GM12878 (cell line): Measurements from ENCODE around the gene CRBN. TPM values are rescaled to one million over a fixed set of nuclear protein-coding genes. Genes with fewer than 3 reads are reported as not detected.

Experiments
- ATAC-seq: fragments of 200-7000 bp; cut with Tn5 transposase; 3 replicates; pipeline ENCODE4 v1.9.1; 2020; ENCODE audit warnings: mild to moderate bottlenecking, moderate library complexity
- BruUV-seq: library from RNA; stranded (reverse); fragments of 400-500 nt; replicated peaks from 2 replicates; lab custom pipeline; 2021; lab: Mats Ljungman, UMichigan
- CTCF ChIA-PET: fragments of 300-600 bp; sonication (Branson Sonifier 250); formaldehyde crosslinking; extraction: SDS; loops from one replicate; lab custom pipeline; 2021; ENCODE audit warnings: inconsistent platforms; lab: Yijun Ruan, JAX
- POLR2A ChIA-PET: fragments of 350-600 bp; formaldehyde crosslinking; extraction: SDS; loops from one replicate; lab custom pipeline; 2021; ENCODE audit warnings: inconsistent platforms; lab: Charles Lee
- RAD21 ChIA-PET: fragments of 300-600 bp; sonication (Branson Sonifier 250); formaldehyde crosslinking; loops from one replicate; lab custom pipeline; 2023; ENCODE audit warnings: antibody characterized with exemption; ENCODE audit not compliant: unreplicated experiment; lab: Charles Lee
- SMC1A ChIA-PET: fragments of 300-600 bp; sonication (Branson Sonifier 250); formaldehyde crosslinking; loops from one replicate; lab custom pipeline; 2023; ENCODE audit not compliant: unreplicated experiment, uncharacterized antibody; lab: Charles Lee
- DNase-seq: peaks from one replicate; pipeline ENCODE4 v3.0.0-alpha.2; 2011; ENCODE audit warnings: low read depth, low spot score
- FAIRE-seq: peaks from 3 replicates; lab custom pipeline; 2011; peaks lifted over from hg19 to GRCh38; lab: Jason Lieb, UNC
- H2AFZ ChIP-seq: 2 replicates; pipeline ENCODE4 v1.6.0; 2011; ENCODE audit warnings: low read depth, low read length, control low read depth; ENCODE audit not compliant: control insufficient read depth
- H3K27ac ChIP-seq: 2 replicates; pipeline ENCODE4 v1.5.1; 2011; ENCODE audit warnings: control low read depth; ENCODE audit not compliant: control insufficient read depth, insufficient read depth
- H3K27me3 ChIP-seq, 2 experiments: replicated peaks in 1 of 2; 2 replicates each; pipeline versions ENCODE4 v1.6.0 to v1.6.1; 2011; ENCODE audit warnings: low read length in 1 of 2; ENCODE audit not compliant: control insufficient read depth in 2 of 2, insufficient read depth in 2 of 2
- H3K36me3 ChIP-seq, 2 experiments: 2 replicates each; pipeline ENCODE4 v1.5.1; 2011; ENCODE audit warnings: low read length in 1 of 2; ENCODE audit not compliant: control insufficient read depth in 2 of 2, insufficient read depth in 2 of 2
- H3K4me1 ChIP-seq: 2 replicates; pipeline ENCODE4 v1.6.1; 2011; ENCODE audit warnings: mild to moderate bottlenecking, low read length, moderate library complexity, mixed read lengths; ENCODE audit not compliant: control insufficient read depth, insufficient read depth
- H3K4me2 ChIP-seq: 2 replicates; pipeline ENCODE4 v1.6.0; 2011; ENCODE audit warnings: control low read depth; ENCODE audit not compliant: control insufficient read depth, insufficient read depth
- H3K4me3 ChIP-seq: fragments of 200-600 bp; sonication (generic); 2 replicates; pipeline ENCODE4 v1.5.1; 2016
- H3K79me2 ChIP-seq: 2 replicates; pipeline ENCODE4 v1.6.0; 2011; ENCODE audit warnings: low read length; ENCODE audit not compliant: control insufficient read depth, insufficient read depth
- H3K9ac ChIP-seq: 2 replicates; pipeline ENCODE4 v1.8.0; 2011; ENCODE audit warnings: low read length, control low read depth, mixed read lengths; ENCODE audit not compliant: control insufficient read depth, insufficient read depth
- H3K9me3 ChIP-seq: replicated peaks from 3 replicates; pipeline ENCODE4 v1.5.1; 2011; ENCODE audit warnings: mild to moderate bottlenecking, low read length; ENCODE audit not compliant: control insufficient read depth, insufficient read depth
- H4K20me1 ChIP-seq: 2 replicates; pipeline ENCODE4 v1.6.0; 2011; ENCODE audit not compliant: control insufficient read depth, insufficient read depth
- BHLHE40 ChIP-seq, 2 experiments: fragments of 450-650 bp in 1 of 2; IDR thresholded peaks; 2 replicates each; pipeline ENCODE4 v1.6.1; 2011 to 2017; ENCODE audit warnings: low read depth in 2 of 2, borderline replicate concordance in 1 of 2, improper control_type of control experiment in 1 of 2, low read length in 1 of 2, mild to moderate bottlenecking in 1 of 2
- HDAC6 ChIP-seq: fragments of 200-600 bp; sonication (generic); IDR thresholded peaks from one replicate; pipeline ENCODE4 v1.8.0; 2017; ENCODE audit warnings: antibody characterized with exemption; ENCODE audit not compliant: unreplicated experiment
- NR2F1 ChIP-seq: fragments of 450-650 bp; conservative IDR thresholded peaks from 2 replicates; pipeline ENCODE4 v1.6.1; 2017; ENCODE audit warnings: mild to moderate bottlenecking
- SIN3A ChIP-seq: IDR thresholded peaks from 2 replicates; pipeline ENCODE4 v1.6.1; 2012; ENCODE audit warnings: low read depth, low read length, improper control_type of control experiment
- ZNF622 ChIP-seq: fragments of 450-650 bp; IDR thresholded peaks from 2 replicates; pipeline ENCODE4 v1.6.1; 2017; ENCODE audit warnings: mild to moderate bottlenecking, inconsistent platforms
- WGBS: methylation state at CpG from one replicate; pipeline ENCODE4 v1.1.6; 2016; ENCODE audit warnings: low lambda C conversion rate; ENCODE audit not compliant: insufficient replicate concordance, insufficient coverage; ENCODE audit errors: missing lambda C conversion rate; 5-methylcytosine and 5-hydroxymethylcytosine counted together
- in situ Hi-C: fragments of 300-500 bp; cut with MboI; formaldehyde crosslinking; loops from 9 replicates; pipeline ENCODE4 v1.14.3; 2018; ENCODE audit warnings: mixed read lengths
- intact Hi-C: fragments of 100-400 bp; cut with micrococcal nuclease; formaldehyde crosslinking; loops from one replicate; pipeline ENCODE4 v1.14.2; 2022; ENCODE audit not compliant: unreplicated experiment
- polyA plus RNA-seq, 11 experiments: library from polyadenylated mRNA; depleted of rRNA in 4 of 11; unstranded in 6 of 11; stranded (reverse) in 5 of 11; fragments of >200 nt; fragmentation: Nextera tagmentation in 4 of 11; fragmentation: Illumina TruSeq in 1 of 11; extraction: Ambion mirVana in 4 of 11; extraction: Trizol in 1 of 11; gene quantifications; 1 replicate in 1 of 11; 2 replicates in 10 of 11; pipeline versions ENCODE4 v1.2.1 to v1.2.3, GENCODE V29; 2011 to 2016; ENCODE audit warnings: inconsistent platforms in 2 of 11, missing spikeins in 2 of 11, low read depth in 1 of 11
- total RNA-seq, 4 experiments: library from RNA; depleted of rRNA in 3 of 4; stranded (reverse); fragments of >200 nt in 3 of 4; fragmentation: Illumina TruSeq in 1 of 4; extraction: Trizol in 1 of 4; gene quantifications; 2 replicates each; pipeline versions ENCODE4 v1.2.1 to v1.2.3, GENCODE V29; 2013 to 2021
- TF ChIP-seq, protein P1 (sequence below): IDR thresholded peaks from 2 replicates; pipeline ENCODE4 v1.6.1; 2012; ENCODE audit warnings: low read length, inconsistent platforms

The CRBN gene
- total and polyA plus RNA-seq, 10 of the 15 experiments (the other 5 are each of a cell fraction or from before 2014, with no cell fraction given) = 21.7 to 115 (median 35.8) TPM

DNA sequence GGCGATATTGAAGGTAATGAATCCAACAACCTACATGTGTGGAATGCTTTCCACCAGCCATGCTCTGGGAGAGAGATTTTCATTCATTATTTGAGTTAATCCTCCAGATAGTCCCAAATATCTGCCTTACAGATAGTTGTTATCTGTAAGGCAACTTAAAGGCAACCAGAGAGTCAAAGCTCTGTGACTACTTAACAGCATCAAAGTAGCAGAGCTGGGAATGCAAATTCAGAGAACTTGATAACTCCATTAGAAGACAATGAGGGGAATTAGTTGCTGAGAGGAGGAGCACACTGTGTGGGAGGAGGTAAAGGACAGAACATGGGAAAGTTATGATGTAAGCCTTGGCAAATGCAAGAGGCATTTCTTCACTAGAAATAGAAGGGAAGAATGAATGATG is 10.5 kb upstream of the CRBN start:
- Histone ChIP-seq H4K20me1 (no peaks in the 10 kb centered on the region), H3K9ac (no peak overlapping the region), H3K4me2 (no peak overlapping the region), H3K79me2 (no peaks in the 10 kb centered on the region), H3K9me3 (no peaks in the 10 kb centered on the region), H3K4me3 (no peak overlapping the region), H3K36me3 (no peaks in the 10 kb centered on the region), H3K4me1 (no peaks in the 10 kb centered on the region), H2AFZ (no peak overlapping the region), H3K27ac (no peak overlapping the region), H3K27me3 (no peaks in the 10 kb centered on the region; a peak in 1 of 4 replicates)
- SMC1A ChIA-PET = interaction anchor here (1.4 kb wide), 1 partner anchor 10 kb away, joined by 3 read pairs; no protein-coding TSS in a partner anchor
- ATAC-seq (no peak), DNase-seq (no peak), FAIRE-seq (no peak)
- WGBS = 18% methylated on average over 1 of the region's 1 CpG
- TF ChIP-seq ZNF622 (no peak), SIN3A (no peak), BHLHE40 (IDR thresholded peaks at IDR 0.05; ENCODE audit: borderline replicate concordance in 1 of 2, low read depth in 2 of 2, low read length in 1 of 2) (no peak), HDAC6 (no peak), NR2F1 (no peak)
- TF ChIP-seq, protein P1, sequence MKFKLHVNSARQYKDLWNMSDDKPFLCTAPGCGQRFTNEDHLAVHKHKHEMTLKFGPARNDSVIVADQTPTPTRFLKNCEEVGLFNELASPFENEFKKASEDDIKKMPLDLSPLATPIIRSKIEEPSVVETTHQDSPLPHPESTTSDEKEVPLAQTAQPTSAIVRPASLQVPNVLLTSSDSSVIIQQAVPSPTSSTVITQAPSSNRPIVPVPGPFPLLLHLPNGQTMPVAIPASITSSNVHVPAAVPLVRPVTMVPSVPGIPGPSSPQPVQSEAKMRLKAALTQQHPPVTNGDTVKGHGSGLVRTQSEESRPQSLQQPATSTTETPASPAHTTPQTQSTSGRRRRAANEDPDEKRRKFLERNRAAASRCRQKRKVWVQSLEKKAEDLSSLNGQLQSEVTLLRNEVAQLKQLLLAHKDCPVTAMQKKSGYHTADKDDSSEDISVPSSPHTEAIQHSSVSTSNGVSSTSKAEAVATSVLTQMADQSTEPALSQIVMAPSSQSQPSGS = no peak
- in situ Hi-C loops (no loop called here), intact Hi-C loops (no loop called here)
- CTCF ChIA-PET = interaction anchor here (2.2 kb wide), 1 partner anchor 10 kb away, joined by 9 read pairs; no protein-coding TSS in a partner anchor
- POLR2A ChIA-PET = no interaction called here
- RAD21 ChIA-PET = no interaction called here
- no TSS peak for BruUV-seq
